Mononuclear cell (primary cell): ENCODE measurements around the gene AKAP1. TPM values are rescaled to one million over a fixed set of nuclear protein-coding genes. Genes with fewer than 3 reads are reported as not detected.

ENCODE experiments used
- H3K27me3 ChIP-seq: 2 replicates; pipeline ENCODE4 v1.6.0; 2011; ENCODE audit warnings: low read length, control low read depth; ENCODE audit not compliant: insufficient read depth
- H3K4me1 ChIP-seq: 2 replicates; pipeline ENCODE4 v1.5.1; 2011; ENCODE audit warnings: mild to moderate bottlenecking, low read length, control low read depth; ENCODE audit not compliant: insufficient read depth
- H3K4me3 ChIP-seq: 2 replicates; pipeline ENCODE4 v1.5.1; 2011; ENCODE audit warnings: mild to moderate bottlenecking, low read length, moderate library complexity
- H3K9me3 ChIP-seq: 2 replicates; pipeline ENCODE4 v1.5.1; 2011; ENCODE audit warnings: low read depth, mild to moderate bottlenecking, control low read depth, low read length
- total RNA-seq: library from RNA; depleted of rRNA; stranded (reverse); fragments of >200 nt; gene quantifications from one replicate; pipeline ENCODE4 v1.2.3, GENCODE V29; 2012

AKAP1 gene
- total RNA-seq, 1 donor, result 6.9 TPM

DNA sequence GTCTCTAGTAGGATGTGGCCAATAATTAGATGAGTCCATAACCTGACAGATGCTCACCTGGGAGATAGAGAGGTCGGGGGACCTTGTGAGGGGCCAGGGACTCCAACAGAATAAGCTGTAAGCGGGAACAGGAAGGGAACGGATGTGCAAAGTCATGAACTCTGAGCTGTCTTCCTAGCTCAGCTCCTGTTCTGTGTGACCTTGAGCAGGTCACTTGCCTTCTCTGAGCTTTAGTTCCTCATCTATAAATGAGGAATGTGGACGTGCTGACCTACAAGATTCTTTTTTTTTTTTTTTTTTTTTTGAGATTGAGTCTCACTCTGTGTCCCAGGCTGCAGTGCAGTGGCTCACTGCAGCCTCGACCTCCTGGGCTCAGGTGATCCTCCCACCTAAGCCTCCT, 58.9 kb downstream of the AKAP1 start:
- no peaks in the 10 kb centered on the region for H3K27me3 ChIP-seq
- no peaks in the 10 kb centered on the region for H3K4me1 ChIP-seq
- no peak overlapping the region for H3K4me3 ChIP-seq
- no peaks in the 10 kb centered on the region for H3K9me3 ChIP-seq

DNA sequence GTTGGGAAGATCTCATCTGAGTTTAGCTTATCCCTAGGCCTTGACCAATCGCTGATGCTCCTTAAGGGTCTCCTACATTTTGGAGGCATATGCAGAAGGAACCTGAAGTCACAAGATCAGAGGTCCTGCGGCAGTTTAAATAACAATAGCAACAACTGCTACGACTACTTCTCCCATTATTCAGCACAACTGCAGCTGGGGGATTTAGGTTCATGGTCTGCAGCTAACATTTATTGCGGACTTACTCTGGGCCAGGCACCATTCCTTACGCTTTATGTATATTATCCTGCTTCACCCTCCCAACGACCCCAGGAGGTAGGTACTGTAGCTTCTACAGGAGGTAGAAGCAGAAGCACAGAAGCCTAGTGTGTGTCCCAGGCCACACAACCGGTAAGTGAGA, 59.5 kb downstream of the AKAP1 start:
- H3K4me1 ChIP-seq, result no peaks in the 10 kb centered on the region
- no peaks in the 10 kb centered on the region for H3K9me3 ChIP-seq
- no peak overlapping the region for H3K4me3 ChIP-seq
- no peaks in the 10 kb centered on the region for H3K27me3 ChIP-seq

DNA sequence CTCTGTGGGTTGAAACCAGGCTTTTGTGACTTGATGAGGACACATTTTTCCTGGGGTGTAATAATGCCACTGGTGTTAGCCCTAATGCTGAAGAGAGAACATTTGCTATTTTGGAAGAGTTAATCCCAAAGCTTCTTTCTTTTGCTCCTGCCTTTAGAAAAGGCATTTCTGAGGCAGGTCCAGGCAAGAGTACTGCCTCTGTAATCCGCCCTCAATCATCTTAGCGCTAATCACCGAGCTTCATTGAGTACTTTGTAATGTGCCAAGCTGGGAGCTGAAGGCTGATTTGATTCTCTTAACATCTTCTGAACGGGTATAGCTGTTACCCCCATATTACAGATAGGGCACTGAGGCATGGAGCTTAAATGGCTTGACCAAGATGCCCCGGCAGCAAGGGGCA, 60.3 kb downstream of the AKAP1 start:
- Histone ChIP-seq H3K4me1 (no peaks in the 10 kb centered on the region), H3K9me3 (no peaks in the 10 kb centered on the region), H3K4me3 (no peak overlapping the region), H3K27me3 (no peaks in the 10 kb centered on the region)

DNA sequence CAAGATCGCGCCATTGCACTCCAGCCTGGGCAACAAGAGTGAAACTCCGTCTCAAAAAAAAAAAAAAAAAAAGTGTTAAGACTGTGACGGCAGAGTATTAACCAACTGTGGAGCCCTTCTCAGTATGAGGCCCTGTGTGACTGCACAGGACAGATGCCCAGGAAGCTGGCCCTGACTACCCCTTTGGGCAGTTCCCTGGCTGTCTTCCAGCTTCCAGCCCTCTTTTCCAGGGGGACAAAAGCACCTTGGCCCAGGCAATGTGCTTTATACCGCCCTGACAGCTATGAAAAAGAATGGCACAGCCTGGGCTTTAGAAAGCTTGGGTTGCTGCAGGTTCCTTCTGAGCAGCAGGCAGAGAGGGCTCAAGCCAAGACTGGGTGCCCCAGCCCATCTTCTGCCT, 61.2 kb downstream of the AKAP1 start:
- no peak overlapping the region for H3K4me3 ChIP-seq
- no peaks in the 10 kb centered on the region for H3K4me1 ChIP-seq
- H3K9me3 ChIP-seq, result no peaks in the 10 kb centered on the region
- H3K27me3 ChIP-seq, result no peaks in the 10 kb centered on the region

DNA sequence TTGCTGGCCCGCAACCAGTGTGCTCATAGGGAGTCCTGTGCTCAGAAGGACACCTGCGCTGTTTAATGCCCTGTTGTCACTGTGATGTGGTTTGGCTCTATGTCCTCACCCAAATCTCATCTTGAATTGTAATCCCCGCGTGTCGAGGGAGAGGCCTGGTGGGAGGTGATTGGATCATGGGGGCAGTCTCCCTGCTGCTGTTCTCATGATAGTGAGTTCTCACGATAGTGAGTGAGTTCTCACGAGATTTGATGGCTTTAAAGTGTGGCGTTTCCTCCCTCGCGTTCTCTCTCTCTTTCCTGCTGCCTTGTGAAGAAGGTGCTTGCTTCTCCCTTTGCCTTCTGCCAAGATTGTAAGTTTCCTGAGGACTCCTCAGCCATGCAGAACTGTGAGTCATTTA, 66.8 kb downstream of the AKAP1 start:
- H3K9me3 ChIP-seq, result no peaks in the 10 kb centered on the region
- no peaks in the 10 kb centered on the region for H3K27me3 ChIP-seq
- H3K4me3 ChIP-seq, result no peak overlapping the region
- peaks cover 17% of the 10 kb centered on the region for H3K4me1 ChIP-seq

DNA sequence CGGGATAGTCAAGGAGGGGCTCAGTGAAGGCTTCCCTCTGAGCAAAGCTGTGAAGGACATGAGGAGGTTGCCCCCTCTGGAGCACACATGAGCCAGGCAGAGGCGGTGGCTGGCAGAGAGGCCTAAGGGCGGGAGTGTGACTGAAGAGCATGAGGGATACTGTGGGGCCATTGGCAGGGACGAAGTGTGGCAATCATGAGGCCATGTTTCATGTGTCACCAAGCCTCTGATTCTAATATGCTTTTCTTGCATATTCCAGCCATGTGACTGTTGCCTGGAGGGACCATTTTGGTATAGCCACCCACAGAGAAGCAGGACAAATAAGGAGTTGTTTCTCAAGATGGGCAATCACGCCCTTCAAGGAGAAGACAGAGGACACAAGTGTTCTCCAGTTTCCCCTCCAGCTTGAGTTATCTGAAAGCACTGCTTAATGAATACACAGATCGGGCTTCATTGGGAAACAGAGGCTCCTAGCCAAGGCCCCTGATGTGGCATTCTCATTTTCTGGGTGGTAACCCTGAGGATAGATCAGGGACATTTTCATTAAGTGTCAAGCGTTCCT, 68.0 kb downstream of the AKAP1 start:
- Histone ChIP-seq H3K9me3 (no peaks in the 10 kb centered on the region), H3K4me3 (no peak overlapping the region), H3K27me3 (no peaks in the 10 kb centered on the region), H3K4me1 (peaks cover 17% of the 10 kb centered on the region)

DNA sequence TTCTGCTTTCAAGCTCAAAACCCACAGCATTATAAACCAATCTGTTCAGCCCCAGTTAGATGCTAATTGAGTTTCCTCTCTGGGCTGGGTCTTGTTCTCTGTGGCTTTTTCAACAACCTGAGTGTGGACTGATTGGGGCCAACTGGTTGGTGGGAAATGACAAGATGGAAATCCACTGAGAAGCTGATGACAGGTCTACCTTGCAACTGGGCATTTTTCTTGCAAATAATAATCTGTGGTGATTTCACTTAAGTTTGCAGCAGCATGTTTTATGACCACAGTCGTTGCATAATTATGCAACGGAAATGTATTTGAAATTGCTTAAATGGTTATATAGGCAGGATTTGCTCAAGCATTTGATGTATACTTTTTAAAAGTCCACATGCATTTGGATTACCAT, 69.9 kb downstream of the AKAP1 start:
- H3K4me3 ChIP-seq, result no peak overlapping the region

DNA sequence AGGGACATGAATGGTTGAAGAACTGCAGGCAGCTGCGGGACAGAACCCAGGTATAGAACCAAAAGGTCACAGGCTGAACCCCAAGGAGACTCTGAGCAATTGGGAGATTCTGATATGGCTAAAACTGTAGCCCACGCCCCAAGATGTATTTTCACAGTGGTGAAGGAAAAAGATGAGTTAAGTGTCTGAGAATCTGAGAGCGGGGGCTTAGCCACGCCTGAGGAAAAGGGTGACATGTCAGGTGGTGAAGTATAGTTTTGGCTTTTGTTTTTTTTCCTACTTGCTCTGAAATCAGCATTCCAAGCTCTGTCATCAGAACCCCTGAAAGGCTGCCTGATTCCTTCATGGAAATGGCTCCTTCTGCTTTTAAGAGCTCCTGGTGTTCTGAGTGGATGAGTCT, 73.3 kb downstream of the AKAP1 start:
- H3K27me3 ChIP-seq, result no peaks in the 10 kb centered on the region
- H3K4me3 ChIP-seq, result no peak overlapping the region
- peaks cover 17% of the 10 kb centered on the region for H3K4me1 ChIP-seq
- no peaks in the 10 kb centered on the region for H3K9me3 ChIP-seq

More for the DNA sequence above, 69.9 kb downstream of the AKAP1 start:
- no peaks in the 10 kb centered on the region for H3K27me3 ChIP-seq
- no peaks in the 10 kb centered on the region for H3K9me3 ChIP-seq
- H3K4me1 ChIP-seq, result peaks cover 17% of the 10 kb centered on the region

DNA sequence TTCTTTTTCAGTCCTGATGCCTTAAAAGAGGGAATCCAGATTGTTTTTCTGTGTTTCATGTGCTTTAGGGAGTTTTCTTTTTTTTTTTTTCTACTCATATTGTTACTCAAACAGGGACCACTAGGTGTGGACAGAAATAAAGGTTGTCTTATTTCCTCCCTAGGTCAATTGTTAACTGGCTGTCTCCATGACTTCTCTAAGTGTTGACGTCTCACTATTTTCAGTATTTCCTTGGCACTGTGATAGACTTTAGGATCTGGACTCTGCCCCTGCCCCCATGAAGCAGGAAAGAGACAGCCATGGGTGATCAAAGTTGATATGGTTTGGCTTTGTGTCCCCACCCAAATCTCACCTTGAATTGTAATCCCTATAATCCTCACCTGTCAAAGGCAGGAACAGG, 73.7 kb downstream of the AKAP1 start:
- Histone ChIP-seq H3K4me1 (peaks cover 17% of the 10 kb centered on the region), H3K9me3 (no peaks in the 10 kb centered on the region), H3K27me3 (no peaks in the 10 kb centered on the region), H3K4me3 (no peak overlapping the region)

DNA sequence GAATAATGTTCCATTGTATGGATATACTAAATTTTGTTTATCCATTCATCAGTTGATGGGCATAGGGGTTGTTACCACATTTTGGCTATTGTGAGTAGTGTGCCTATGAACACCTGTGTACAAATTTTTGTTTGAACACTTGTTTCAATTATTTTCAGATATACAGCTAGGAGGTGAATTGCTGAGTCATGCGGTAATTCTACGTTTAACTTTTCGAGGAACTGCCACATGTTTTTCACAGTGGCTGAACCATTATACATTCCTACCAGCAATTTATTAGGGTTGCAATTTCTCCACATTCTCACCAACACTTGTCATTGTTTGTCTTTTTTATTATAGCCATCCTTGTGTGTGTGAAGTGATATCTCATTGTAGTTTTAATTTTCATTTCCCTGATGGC, 75.6 kb downstream of the AKAP1 start:
- peaks cover under 1% of the 10 kb centered on the region for H3K4me1 ChIP-seq
- H3K9me3 ChIP-seq, result no peaks in the 10 kb centered on the region
- H3K27me3 ChIP-seq, result no peaks in the 10 kb centered on the region
- no peak overlapping the region for H3K4me3 ChIP-seq

DNA sequence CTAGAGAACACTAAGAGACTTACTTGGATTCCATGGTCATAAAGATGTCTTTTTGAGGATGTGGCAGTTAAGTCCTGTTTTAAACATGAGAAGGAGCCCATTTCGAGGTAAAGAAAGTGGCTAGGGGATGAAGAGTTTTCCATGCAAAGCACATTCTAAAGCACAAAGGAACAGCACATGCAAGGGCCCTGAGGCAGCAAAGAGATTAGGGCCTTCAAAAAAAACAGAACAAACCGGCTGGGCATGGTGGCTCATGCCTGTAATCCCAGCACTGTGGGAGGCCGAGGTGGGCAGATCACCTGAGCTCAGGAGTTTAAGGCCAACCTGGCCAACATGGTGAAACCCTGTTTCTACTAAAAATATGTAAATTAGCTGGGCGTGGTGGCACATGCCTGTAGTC, 79.8 kb downstream of the AKAP1 start:
- H3K27me3 ChIP-seq, result no peaks in the 10 kb centered on the region
- H3K4me3 ChIP-seq, result no peak overlapping the region
- no peaks in the 10 kb centered on the region for H3K9me3 ChIP-seq
- H3K4me1 ChIP-seq, result no peaks in the 10 kb centered on the region

DNA sequence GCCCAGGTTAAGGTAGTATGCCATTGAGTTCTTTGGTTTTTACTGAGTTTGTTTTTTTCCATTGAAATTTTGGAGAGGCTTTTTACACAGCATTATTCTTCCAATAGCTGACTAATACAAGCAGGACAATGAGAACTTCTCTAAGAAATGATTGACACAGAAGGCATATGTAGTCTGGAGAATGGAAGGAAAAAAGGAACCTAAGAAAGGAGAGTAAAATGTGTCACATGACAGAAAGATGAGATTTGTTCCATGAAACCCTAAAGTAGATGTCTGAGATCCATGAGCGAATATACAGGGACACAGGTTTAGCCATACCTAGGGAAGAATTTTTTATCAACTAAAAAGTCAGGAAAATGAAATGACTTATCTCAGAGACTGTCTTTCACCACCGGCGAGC, 80.7 kb downstream of the AKAP1 start:
- Histone ChIP-seq H3K4me3 (no peak overlapping the region), H3K4me1 (no peaks in the 10 kb centered on the region), H3K9me3 (no peaks in the 10 kb centered on the region), H3K27me3 (no peaks in the 10 kb centered on the region)

DNA sequence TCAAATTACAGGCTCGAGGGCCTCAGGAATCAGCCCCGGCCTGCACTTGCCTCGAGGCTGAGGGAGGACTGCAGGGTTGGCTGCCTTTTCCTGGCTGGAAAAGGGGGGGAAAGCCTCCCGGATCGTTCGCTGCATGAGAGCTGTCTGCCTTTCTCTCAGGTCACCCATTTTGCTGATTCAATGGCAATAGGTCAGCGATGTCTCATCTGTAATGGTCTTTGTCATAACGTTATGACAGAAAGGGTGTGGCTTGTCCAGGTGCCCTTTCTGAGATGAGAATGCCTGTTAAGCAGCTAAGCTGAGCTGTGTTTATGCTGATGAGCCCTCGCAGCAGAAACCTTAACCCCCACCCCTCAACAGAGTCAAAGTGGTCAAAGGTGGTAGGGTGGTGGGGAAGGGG, 81.8 kb downstream of the AKAP1 start:
- Histone ChIP-seq H3K4me1 (no peaks in the 10 kb centered on the region), H3K27me3 (no peaks in the 10 kb centered on the region), H3K9me3 (no peaks in the 10 kb centered on the region), H3K4me3 (no peak overlapping the region)

DNA sequence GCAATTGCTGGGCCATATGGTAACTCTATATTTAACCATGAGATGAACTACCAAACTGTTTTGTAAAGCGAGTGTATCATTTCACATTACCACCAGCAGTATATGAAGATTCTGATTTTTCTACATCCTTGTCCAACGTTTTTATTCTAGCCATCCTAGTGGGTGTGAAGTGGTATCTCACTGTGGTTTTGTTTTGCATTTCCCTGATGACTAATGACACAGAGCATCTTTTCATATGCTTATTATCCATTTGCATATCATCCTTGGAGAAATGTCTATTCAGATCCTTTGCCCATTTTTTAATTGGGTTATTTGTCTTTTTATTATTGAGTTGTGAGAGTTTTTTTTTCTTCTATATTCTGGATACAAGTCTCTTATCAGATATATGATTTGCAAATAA, 83.6 kb downstream of the AKAP1 start:
- Histone ChIP-seq H3K9me3 (no peaks in the 10 kb centered on the region), H3K27me3 (peaks cover 4% of the 10 kb centered on the region), H3K4me3 (no peak overlapping the region), H3K4me1 (no peaks in the 10 kb centered on the region)

DNA sequence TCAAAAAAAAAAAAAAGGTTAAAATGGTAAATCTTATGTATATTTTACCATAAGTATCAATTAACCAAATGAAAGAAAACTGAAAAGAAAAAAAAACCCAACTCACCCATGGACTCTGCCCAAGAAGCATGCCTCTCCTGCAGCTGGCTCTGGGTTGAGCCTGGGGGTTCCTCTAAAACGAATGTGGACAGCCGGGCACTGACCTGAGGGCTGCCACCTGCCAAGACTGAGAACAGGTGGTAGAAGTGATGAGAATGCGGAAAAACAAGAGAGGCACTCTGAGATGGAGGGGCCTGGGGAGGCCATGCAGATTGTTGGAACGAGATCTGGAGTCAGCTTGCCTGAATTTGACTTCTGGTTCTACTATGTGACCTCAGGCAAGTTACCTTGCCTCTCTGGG, 85.8 kb downstream of the AKAP1 start:
- Histone ChIP-seq H3K27me3 (peaks cover 4% of the 10 kb centered on the region), H3K4me3 (no peak overlapping the region), H3K9me3 (no peaks in the 10 kb centered on the region), H3K4me1 (no peaks in the 10 kb centered on the region)
